NCI-H1436 treated with DMSO at 0.1 percent for 48 hours (cell line): ENCODE data around the gene SLC6A18.
"Not testable (repeated sequence)": the region's sequence is repeated elsewhere in the genome, so short reads cannot be mapped to it uniquely, and the experiment has no call there.

Experiments used
- DNase-seq: peaks from one replicate; lab custom pipeline; 2025; lab: John Stamatoyannopoulos, UW

The SLC6A18 gene

DNA sequence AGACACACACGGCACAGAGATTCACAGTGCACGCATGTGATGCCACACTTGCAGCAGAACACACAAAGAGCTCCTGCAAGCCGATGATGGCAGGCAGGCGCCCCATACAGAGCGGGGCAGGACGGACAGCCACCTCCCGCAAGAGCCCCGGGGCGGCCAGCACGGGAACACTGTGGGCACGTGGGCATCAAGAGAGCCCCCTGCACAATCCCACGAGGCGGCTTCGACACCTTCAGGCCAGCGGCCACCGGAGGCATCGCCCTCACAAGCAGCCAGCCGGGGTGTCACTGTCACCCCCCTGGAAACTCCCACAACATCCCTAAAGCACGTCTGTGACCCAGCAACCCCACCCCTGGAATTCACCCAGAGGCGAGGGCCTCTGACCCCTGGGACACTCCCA is 51.7 kb downstream of the SLC6A18 start:
- DNase-seq: no peak

DNA sequence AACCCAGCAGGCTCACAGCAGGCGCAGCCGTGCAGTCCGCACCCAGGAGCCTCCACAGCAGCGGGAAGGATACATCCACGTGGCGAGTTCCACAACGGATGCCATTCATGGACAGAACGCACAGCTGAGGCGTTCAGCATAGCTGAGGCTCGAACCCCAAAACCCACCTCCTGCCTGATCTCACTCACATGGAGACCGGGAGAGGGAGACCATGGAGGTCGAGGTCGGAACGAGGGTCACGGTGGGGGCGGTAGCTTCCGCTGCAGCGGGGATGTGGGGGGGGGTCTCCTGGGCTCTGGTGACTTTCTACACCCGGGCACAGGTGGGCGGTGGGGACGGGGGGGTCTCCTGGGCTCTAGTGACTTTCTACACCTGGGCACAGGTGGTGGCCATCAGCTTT is 52.1 kb downstream of the SLC6A18 start:
- DNase-seq: no peak

DNA sequence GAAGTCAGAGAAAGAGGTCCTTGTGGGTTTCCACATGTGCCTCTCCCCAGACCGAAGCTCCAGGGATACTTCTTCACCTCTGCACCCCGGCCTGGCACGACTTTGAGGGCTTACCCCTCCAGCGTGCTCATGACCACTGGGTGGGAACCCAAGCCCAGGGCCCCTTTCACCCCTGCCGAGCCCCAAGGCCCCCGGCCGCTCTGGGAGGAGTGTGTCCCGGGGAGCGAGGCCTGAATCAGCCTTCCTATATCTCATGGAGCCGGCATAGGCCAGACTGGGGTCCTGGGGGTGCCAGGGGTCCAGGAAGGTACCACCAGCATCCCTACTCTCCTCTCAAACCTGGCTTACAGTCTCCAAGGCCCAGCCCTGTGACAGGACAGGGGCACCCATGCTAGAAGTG is 52.6 kb downstream of the SLC6A18 start:
- DNase-seq: no peak

DNA sequence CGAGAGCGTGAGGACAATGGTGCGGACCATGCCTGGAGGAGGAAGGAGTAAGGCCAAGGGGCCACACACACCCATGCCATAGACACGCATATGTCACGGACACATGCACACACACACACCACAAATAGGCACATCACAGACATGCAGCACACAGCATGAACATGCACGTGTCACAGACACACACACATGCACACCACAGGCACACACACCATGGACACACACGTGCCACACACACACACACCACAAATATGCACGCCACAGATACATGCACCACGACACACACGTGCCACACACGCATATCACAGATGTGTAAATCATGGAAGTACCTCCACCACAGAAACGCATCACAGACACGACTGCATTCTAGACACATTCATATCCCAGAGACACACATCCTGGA is 53.0 kb downstream of the SLC6A18 start:
- DNase-seq: no peak

DNA sequence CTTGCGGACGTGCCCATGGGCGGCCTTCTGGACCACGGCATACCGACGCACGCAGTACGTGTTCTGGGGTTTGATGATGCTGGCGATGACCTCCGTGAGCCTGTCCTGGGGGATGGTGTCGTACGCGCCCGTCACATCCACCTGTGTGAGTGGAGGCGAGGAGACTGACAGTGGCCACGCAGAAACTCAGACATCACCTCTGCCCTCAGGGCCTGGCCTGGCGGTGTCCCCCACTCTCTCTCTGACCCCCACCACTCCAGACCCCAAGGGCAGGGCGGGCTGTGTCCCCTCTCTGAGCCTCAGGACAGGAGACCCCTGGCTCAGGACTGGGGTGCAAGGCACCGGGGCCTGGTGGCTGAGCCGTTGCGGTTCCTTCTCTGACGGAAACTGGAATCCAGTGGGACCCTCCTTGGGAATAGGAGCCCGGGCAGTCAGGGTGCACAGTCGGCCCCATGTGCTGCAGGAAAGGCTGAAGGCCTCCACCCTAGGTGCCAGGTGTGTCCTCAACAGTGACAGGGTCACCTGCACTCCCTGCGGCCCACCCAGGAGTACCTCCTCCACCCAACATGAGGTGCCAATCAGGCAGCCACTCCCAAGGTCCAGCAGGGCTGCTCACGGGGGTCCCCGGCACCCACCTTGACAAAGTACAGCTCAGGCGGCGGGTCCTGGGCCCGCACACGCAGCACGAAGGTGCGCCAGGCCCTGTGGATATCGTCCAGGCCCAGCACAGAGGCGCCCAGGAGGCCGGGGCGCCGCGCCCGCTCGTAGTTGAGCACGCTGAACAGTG is 53.7 kb downstream of the SLC6A18 start:
- no peak for DNase-seq

DNA sequence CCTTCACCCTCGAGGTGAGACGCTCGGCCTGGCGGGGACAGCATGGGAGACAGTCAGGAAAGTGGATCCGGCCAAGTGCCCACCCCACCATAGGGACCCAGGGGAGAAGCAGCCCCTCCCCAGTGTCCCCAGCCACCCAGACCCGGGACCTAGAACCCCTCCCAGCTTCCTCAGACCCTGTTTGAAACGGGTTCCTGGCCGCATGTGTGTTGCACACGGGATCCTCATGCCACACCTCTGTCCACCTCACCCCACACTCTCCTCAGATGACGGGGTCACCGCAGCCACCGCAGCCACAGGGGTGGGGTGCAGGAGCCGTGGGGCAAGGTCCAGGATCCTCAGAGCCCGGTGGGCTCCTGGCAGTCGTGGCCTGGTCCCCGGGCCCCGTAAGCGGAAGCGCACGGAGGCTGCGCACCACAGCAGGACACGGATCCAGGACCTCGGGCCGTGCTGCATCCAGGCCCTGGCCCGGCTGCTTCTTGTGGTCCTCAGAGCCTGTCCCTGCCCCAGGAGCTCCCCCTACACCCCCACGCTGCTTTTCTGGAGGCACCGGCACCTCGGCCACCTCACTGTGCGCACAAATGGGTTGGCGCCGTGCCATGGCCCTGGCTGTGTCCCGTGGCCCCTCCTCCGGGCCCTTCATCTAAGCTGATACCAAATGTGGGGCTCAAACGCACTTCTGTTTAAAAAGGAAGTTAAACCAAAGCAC is 54.4 kb downstream of the SLC6A18 start:
- DNase-seq: no peak

DNA sequence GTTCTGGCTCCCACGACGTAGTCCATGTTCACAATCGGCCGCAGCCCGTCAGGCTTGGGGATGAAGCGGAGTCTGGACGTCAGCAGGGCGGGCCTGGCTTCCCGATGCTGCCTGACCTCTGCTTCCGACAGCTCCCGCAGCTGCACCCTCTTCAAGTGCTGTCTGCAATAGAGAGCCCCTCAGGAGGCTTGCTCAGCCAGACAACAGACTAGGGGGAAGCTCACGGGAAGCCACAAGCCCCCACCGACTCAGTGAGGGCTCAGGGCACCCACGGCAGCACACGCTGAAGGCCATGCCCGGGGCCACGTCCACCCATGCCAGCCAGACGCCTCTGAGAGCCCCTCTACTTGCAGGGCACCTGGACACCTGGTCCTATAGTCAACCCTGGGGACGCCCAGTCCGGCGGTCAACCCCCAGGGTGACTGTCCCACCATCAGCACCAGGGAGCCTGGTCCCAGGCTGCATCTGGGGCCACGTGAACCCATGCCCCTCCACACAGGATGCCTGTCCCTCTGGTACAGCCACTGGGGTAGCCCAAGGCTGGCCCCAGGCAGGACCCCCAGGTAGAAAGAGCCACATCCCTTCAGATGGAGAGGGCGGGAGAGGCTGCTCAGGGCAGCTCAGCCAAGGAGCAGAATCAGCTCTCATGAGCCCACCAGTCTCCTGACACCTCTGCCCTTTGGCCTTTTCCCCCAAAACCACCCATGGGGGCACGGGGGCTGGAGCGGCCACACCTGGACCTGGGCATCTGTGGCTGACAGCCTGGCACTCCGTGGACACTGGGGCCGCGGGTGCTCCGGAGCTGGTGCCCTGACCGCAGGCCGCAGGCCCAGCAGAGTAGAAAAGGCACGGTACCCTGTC is 55.2 kb downstream of the SLC6A18 start:
- no peak for DNase-seq

DNA sequence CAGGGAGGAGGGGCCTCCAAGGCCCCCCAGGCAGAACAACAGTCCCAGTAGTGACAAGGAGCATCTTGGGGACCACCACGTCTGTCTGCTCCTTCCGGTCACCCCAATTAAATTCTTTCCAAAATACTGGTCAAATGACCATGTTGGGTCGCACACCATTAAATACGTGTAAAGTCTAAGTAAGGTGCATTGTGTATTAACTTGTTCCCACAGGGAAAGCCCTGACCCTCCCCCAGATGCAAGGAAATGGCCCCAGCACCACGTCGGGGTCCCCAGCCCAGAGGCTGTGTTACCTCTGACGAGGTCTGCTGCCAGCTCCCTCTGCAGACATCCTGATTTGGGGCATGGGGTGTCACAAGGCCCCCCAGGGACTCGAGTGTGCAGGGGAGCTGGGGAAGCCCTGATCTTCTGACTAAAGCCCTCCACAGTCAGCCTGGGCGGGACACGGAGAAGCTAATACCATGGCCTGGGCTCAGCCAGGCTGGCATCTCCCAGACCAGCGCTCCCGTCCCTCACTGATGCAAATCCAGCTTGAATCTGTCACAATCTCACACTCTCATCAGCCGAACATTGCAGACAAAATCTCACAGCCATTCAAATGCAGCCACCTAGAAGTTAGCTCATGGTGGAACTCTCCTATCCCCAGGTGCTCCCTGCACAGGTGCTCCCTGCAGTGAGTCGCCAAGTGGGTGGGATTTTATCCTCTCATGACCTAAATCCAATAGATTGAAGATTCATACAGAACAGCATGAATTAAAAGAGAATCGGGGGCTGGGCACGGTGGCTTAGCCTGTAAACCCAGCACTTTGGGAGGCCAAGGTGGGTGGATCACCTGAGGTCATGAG is 56.1 kb downstream of the SLC6A18 start:
- DNase-seq: no peak

DNA sequence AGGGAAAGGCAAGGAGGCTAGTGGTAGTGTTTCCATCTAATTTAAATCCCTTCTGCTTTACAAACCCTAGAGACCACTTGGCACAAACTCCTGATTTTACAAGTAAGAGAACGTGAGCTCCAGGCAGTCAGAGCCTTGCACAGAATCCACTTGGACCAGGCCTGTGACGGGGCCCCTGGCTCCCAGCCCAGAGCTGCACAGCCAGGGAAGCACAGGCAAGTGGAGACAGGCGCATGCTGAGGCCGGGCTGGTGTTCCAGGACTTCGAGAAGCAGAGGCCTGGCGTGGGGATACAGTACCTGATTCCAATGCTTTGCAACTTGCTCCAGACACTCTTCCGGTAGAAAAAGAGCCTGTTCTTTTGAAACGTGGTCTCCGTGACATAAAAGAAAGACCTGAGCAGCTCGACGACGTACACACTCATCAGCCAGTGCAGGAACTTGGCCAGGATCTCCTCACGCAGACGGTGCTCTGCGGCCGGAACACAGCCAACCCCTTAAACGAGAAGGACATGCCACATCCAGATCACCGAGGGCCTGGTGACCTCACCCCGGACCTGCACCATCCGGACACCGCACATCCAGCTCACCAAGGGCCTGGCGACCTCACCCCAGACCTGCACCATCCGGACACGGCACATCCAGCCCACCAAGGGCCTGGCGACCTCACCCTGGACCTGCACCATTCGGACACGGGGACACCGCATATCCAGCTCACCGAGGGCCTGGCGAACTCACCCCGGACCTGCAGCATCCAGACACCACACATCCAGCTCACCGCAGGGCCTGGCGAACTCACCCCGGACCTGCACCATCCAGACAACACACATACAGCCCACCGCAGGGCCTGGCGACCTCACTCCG is 57.2 kb downstream of the SLC6A18 start:
- DNase-seq: no peak

DNA sequence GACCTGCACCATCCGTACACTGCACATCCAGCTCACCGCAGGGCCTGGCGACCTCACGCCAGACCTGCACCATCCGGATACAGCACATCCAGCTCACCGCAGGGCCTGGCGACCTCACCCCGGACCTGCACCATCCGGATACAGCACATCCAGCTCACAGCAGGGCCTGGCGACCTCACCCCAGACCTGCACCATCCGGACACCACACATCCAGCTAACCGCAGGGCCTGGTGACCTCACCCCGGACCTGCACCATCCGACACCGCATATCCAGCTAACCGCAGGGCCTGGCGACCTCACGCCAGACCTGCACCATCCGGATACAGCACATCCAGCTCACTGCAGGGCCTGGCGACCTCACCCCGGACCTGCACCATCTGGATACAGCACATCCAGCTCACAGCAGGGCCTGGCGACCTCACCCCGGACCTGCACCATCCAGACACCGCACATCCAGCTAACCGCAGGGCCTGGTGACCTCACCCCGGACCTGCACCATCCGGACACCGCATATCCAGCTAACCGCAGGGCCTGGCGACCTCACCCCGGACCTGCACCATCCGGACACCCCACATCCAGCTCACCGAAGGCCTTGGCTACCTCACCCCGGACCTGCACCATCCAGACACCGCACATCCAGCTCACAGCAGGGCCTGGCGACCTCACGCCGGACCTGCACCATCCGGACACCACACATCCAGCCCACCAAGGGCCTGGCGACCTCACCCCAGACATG is 58.0 kb downstream of the SLC6A18 start:
- not testable (repeated sequence) for DNase-seq

DNA sequence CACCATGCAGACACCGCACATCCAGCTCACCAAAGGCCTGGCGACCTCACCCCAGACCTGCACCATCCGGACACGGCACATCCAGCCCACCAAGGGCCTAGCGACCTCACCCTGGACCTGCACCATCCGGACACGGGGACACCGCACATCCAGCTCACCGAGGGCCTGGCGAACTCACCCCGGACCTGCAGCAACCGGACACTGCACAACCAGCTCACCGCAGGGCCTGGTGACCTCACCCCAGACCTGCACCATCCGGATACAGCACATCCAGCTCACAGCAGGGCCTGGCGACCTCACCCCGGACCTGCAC is 58.5 kb downstream of the SLC6A18 start:
- not testable (repeated sequence) for DNase-seq

DNA sequence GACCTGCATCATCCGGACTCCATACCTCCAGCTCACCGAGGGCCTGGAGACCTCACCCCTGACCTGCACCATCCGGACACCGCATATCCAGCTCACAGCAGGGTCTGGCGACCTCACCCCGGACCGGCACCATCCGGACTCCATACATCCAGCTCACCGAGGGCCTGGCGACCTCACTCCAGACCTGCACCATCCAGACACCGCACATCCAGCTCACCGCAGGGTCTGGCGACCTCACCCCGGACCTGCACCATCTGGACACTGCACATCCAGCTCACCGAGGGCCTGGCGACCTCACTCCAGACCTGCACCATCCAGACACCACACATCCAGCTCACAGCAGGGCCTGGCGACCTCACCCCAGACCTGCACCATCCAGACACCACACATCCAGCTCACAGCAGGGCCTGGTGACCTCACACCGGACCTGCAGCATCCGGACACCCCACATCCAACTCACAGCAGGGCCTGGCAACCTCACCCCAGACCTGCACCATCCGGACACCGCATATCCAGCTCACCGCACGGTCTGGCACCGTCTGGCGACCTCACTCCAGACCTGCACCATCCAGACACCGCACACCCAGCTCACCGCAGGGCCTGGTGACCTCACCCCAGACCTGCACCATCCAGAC is 59.3 kb downstream of the SLC6A18 start:
- not testable (repeated sequence) for DNase-seq

DNA sequence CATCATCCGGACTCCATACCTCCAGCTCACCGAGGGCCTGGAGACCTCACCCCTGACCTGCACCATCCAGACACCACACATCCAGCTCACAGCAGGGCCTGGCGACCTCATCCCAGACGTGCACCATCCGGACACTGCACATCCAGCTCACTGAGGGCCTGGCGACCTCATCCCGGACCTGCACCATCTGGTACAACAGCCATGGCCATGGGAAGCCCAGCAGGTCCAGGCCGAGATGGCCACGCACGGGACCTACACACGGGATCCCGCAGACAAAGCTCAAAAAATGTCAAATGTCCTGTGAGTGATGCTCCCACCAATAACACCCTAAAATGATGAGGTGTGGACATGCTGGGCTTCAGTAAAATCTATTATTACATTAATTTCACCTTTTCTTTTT is 60.0 kb downstream of the SLC6A18 start:
- no peak for DNase-seq

DNA sequence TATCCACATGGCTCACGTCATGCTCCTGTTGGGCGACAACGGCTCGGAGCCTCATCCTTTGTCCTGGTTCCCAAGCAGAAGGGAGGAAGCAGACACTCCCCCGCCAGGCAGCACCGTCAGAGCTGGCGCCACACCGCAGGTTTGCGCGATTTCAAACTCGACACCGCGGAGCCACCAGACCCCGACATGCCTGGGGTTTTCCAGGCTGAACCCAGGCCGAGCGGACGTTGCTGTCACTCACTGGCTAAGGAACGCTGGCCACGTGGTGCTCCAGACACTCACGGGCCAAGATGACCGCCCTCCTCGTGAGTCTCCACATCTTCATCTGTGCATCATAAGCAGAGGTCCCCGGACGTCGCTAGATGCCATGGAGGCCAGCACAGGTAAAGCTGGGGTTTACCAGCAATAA is 60.7 kb downstream of the SLC6A18 start:
- no peak for DNase-seq

DNA sequence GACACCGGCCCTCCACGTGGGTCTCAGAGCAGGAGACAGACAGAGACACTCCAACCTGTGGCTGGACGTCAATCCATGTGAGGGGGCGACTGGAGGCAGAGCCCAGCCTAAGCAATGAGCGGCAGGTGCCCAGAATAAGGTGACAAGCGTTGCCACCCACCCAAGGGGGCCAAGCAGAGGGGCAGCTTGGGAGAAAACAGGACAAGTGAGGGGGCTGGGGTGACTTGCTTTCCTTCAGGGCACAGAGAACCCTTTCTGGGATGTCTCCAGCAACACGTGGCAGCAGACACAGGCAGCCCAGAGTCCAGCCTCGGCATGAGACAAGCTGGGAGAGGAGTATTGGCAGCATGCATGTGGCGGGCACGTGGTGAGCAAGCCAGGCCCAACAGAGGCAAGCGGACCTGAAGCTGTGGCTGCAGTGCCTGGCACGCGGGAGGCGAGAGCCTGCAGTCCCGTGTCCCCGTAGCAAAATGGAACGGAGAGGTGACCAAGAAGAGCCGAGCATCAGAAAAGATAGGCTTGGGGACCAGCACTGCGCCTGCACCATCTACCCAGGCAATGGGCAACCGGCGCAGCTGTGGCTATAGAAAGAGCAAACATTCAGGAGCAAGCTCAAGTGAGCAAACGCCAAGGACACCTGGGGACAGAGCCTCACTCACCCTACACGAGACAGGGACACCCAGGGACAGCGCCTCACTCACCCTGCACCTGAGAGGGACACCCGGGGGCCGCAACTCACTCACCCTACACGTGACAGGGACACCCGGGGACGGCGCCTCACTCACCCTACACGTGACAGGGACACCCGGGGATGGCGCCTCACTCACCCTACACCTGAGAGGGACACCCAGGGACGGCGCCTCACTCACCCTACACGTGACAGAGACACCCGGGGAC is 63.5 kb downstream of the SLC6A18 start:
- DNase-seq: no peak

DNA sequence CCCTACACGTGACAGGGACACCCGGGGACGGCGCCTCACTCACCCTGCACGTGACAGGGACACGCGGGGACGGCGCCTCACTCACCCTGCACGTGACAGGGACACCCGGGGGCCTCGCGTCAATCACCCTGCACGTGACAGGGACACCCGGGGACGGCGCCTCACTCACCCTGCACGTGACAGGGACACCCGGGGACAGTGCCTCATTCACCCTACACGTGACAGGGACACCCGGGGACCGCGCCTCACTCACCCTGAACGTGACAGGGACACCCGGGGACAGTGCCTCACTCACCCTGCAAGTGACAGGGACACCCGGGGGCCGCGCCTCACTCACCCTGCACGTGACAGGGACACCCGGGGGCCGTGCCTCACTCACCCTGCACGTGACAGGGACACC is 64.4 kb downstream of the SLC6A18 start:
- DNase-seq: not testable (repeated sequence)

DNA sequence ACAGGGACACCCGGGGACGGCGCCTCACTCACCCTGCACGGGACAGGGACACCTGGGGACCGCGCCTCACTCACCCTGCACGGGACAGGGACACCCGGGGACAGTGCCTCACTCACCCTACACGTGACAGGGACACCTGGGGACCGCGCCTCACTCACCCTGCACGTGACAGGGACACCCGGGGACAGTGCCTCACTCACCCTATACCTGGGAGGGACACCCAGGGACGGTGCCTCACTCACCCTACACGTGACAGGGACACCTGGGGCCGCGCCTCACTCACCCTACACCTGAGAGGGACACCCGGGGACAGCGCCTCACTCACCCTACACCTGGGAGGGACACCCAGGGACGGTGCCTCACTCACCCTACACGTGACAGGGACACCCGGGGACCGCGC is 65.8 kb downstream of the SLC6A18 start:
- DNase-seq: not testable (repeated sequence)

DNA sequence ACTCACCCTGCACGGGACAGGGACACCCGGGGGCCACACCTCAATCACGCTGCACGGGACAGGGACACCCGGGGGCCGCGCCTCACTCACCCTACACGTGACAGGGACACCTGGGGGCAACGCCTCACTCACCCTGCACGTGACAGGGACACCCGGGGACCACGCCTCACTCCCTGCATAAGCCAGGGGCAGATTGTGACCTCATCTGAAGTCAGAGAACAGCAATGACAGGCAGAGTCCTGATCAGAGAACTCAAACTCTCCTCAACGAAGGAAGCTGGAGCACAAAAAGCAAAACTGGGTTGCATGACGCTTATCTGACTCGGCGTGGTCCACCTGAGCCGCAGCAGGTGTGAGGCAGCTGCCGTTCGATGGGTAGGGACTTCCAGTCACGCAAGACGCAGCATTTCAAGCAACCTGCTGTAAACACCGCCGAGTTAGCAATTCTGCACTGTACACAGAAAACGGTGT is 66.5 kb downstream of the SLC6A18 start:
- DNase-seq: no peak

DNA sequence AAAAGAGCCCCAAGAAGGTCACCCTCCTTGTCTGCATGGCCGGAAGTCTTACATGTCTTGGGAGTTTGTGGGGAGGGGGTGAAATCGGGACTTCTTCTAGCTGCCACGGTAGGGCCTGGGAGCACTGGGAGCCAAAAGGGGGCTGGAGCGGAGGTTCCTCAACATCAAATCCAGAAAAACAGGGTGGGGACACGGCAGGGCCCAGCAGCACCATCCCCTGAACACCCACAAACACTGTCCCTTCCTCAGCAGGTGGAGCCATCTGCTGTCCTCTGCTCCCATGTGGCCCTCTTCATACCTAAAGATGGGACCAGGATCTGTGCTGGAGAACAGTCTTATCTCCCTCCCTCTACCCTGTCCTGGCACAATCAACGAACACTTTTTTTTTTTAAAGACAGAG is 67.0 kb downstream of the SLC6A18 start:
- no peak for DNase-seq
